ACHN (cell line): ENCODE results near the gene GAS2L3.
"Not testable (repeated sequence)": the region's sequence is repeated elsewhere in the genome, so short reads cannot be mapped to it uniquely, and the experiment has no call there.

Source experiments
- DNase-seq: peaks from one replicate; pipeline ENCODE4 v3.0.0-alpha.2; 2015
- in situ Hi-C: cut with HindIII; loops from 2 replicates; pipeline ENCODE4 v1.10.0; 2017; ENCODE audit warnings: low sequenced_read_pairs, low pct_ligation_motif_present, low pct_unique_long_range_greater_than_20kb

Gene GAS2L3

GRCh38 chr12:100566887-100567637 is 6.4 kb upstream of the GAS2L3 start:
- DNase-seq: no peak
- in situ Hi-C loops: no loop called here

GRCh38 chr12:100567945-100568344 is 5.5 kb upstream of the GAS2L3 start:
- DNase-seq: no peak
- in situ Hi-C loops: no loop called here

- no peak for DNase-seq
- in situ Hi-C loops: no loop called here
Observed at GRCh38 chr12:100572184-100572583, 1.3 kb upstream of the GAS2L3 start.

GRCh38 chr12:100574187-100575074 is 947 bp downstream of the GAS2L3 start:
- in situ Hi-C loops: no loop called here
- DNase-seq: peak; percentile 82

- in situ Hi-C loops: no loop called here
- DNase-seq: peak; percentile 94
Observed at GRCh38 chr12:100576331-100577036, 3.0 kb downstream of the GAS2L3 start.

GRCh38 chr12:100578923-100579322 is 5.4 kb downstream of the GAS2L3 start:
- in situ Hi-C loops: no loop called here

GRCh38 chr12:100579844-100580243 is 6.4 kb downstream of the GAS2L3 start:
- in situ Hi-C loops: no loop called here
- DNase-seq: no peak

More at GRCh38 chr12:100578923-100579322, 5.4 kb downstream of the GAS2L3 start:
- DNase-seq: no peak

- no peak for DNase-seq
- in situ Hi-C loops: no loop called here
Observed at GRCh38 chr12:100584256-100584655, 10.8 kb downstream of the GAS2L3 start.

GRCh38 chr12:100591979-100592378 is 18.5 kb downstream of the GAS2L3 start:
- in situ Hi-C loops: no loop called here

GRCh38 chr12:100593490-100593889 is 20.0 kb downstream of the GAS2L3 start:
- in situ Hi-C loops: no loop called here

More at GRCh38 chr12:100591979-100592378, 18.5 kb downstream of the GAS2L3 start:
- DNase-seq: no peak

GRCh38 chr12:100601626-100602025 is 28.1 kb downstream of the GAS2L3 start:
- in situ Hi-C loops: no loop called here
- DNase-seq: no peak

More at GRCh38 chr12:100593490-100593889, 20.0 kb downstream of the GAS2L3 start:
- no peak for DNase-seq

GRCh38 chr12:100602997-100603396 is 29.5 kb downstream of the GAS2L3 start:
- in situ Hi-C loops, DNase-seq: not testable (repeated sequence)

- no peak for DNase-seq
- in situ Hi-C loops: no loop called here
Observed at GRCh38 chr12:100608776-100609175, 35.3 kb downstream of the GAS2L3 start.

GRCh38 chr12:100610666-100611430 is 37.4 kb downstream of the GAS2L3 start:
- no peak for DNase-seq
- in situ Hi-C loops: no loop called here

- in situ Hi-C loops: no loop called here
- DNase-seq: no peak
Observed at GRCh38 chr12:100612606-100613005, 39.1 kb downstream of the GAS2L3 start.

- no peak for DNase-seq
- in situ Hi-C loops: no loop called here
Observed at GRCh38 chr12:100624571-100624970, 51.1 kb downstream of the GAS2L3 start.

GRCh38 chr12:100632445-100632892 is 59.0 kb downstream of the GAS2L3 start:
- peak; percentile 73 for DNase-seq
- in situ Hi-C loops: no loop called here
